SK-N-MC (cell line): ENCODE data around the gene KPNA5.

Source experiments
- DNase-seq: peaks from one replicate; pipeline ENCODE4 v3.0.0-alpha.2; 2011; ENCODE audit warnings: low read depth, low spot score
- H3K27ac ChIP-seq: fragments of 200-600 bp; sonication (generic); 2 replicates; pipeline ENCODE4 v1.5.1; 2016; ENCODE audit warnings: mixed run types
- H3K36me3 ChIP-seq: fragments of 200-600 bp; sonication (generic); 2 replicates; pipeline ENCODE4 v1.6.1; 2017; ENCODE audit warnings: antibody characterized with exemption, low read length, mixed read lengths; ENCODE audit not compliant: insufficient read depth
- H3K4me3 ChIP-seq: fragments of 200-600 bp; sonication (generic); 2 replicates; pipeline ENCODE4 v1.5.1; 2016
- H3K9ac ChIP-seq: fragments of 200-600 bp; sonication (generic); 2 replicates; pipeline ENCODE4 v1.8.0; 2017; ENCODE audit warnings: mixed run types, mixed read lengths; ENCODE audit not compliant: insufficient read length
- H3K9me3 ChIP-seq: fragments of 200-600 bp; sonication (generic); 2 replicates; pipeline ENCODE4 v1.6.1; 2017; ENCODE audit warnings: low read depth, mild to moderate bottlenecking, antibody characterized with exemption, low read length, moderate library complexity, mixed read lengths
- EZH2 ChIP-seq: fragments of 200-600 bp; sonication (generic); IDR thresholded peaks from one replicate; pipeline ENCODE4 v1.6.1; 2017; ENCODE audit warnings: antibody characterized with exemption
- FOXP2 ChIP-seq: optimal IDR thresholded peaks from 2 replicates; pipeline ENCODE3; 2011; ENCODE audit warnings: mild to moderate bottlenecking, moderate library complexity; ENCODE audit not compliant: insufficient read depth; ENCODE audit errors: extremely low read length, control extremely low read depth
- POLR2AphosphoS5 ChIP-seq: IDR thresholded peaks from 2 replicates; pipeline ENCODE4 v1.6.1; 2012; ENCODE audit warnings: mild to moderate bottlenecking, low read depth, low read length, borderline replicate concordance

The KPNA5 gene

GRCh38 chr6:116680880-116681672 lies at the start of gene KPNA5:
Gene KPNA5 (plus strand): TSS chr6:116681211. CDS start chr6:116681335, 124 bp downstream.
- DNase-seq: peak; percentile 53
- peak; percentile 100 for TF ChIP-seq POLR2AphosphoS5
- TF ChIP-seq FOXP2: no peak
- no peak for TF ChIP-seq EZH2
- H3K36me3 ChIP-seq: peaks cover 17% of the 10 kb centered on the region
- H3K9me3 ChIP-seq: no peaks in the 10 kb centered on the region
- peak within 1 kb of the TSS; percentile 96 for H3K4me3 ChIP-seq
- H3K27ac ChIP-seq: peak within 1 kb of the TSS; percentile 87
- H3K9ac ChIP-seq: peak within 1 kb of the TSS; percentile 88

GRCh38 chr6:116631379-116631990 lies 49.5 kb upstream of the KPNA5 start:
- DNase-seq: no peak
- H3K36me3 ChIP-seq: peaks cover 6% of the 10 kb centered on the region
- H3K4me3 ChIP-seq: no peak overlapping the region
- H3K9me3 ChIP-seq: no peaks in the 10 kb centered on the region
- no peak overlapping the region for H3K27ac ChIP-seq
- TF ChIP-seq EZH2 (no peak), POLR2AphosphoS5 (no peak), FOXP2 (no peak)
- H3K9ac ChIP-seq: no peak overlapping the region

- Histone ChIP-seq H3K36me3 (peaks cover 6% of the 10 kb centered on the region), H3K4me3 (no peak overlapping the region), H3K27ac (no peak overlapping the region), H3K9me3 (no peaks in the 10 kb centered on the region), H3K9ac (no peak overlapping the region)
- no peak for TF ChIP-seq FOXP2
- TF ChIP-seq EZH2: no peak
- no peak for TF ChIP-seq POLR2AphosphoS5
- DNase-seq: no peak
Observed at GRCh38 chr6:116633685-116634084, 47.3 kb upstream of the KPNA5 start.

- no peak for DNase-seq
- H3K27ac ChIP-seq: peak overlapping the region; percentile 37; the same call in 1 of the 2 replicates
- no peaks in the 10 kb centered on the region for H3K9me3 ChIP-seq
- no peak overlapping the region for H3K4me3 ChIP-seq
- peaks cover 21% of the 10 kb centered on the region for H3K36me3 ChIP-seq
- H3K9ac ChIP-seq: peak overlapping the region; percentile 39
- TF ChIP-seq EZH2 (no peak), FOXP2 (no peak), POLR2AphosphoS5 (no peak)
Observed at GRCh38 chr6:116648156-116648555, 32.9 kb upstream of the KPNA5 start.

- Histone ChIP-seq H3K9ac (no peak overlapping the region), H3K27ac (peak overlapping the region; percentile 14; the same call in 1 of the 2 replicates), H3K4me3 (no peak overlapping the region), H3K36me3 (peaks cover 23% of the 10 kb centered on the region), H3K9me3 (no peaks in the 10 kb centered on the region)
- DNase-seq: no peak
- TF ChIP-seq EZH2 (no peak), POLR2AphosphoS5 (no peak), FOXP2 (no peak)
Observed at GRCh38 chr6:116649129-116649528, 31.9 kb upstream of the KPNA5 start.

- H3K36me3 ChIP-seq: peaks cover 29% of the 10 kb centered on the region
- DNase-seq: no peak
- no peaks in the 10 kb centered on the region for H3K9me3 ChIP-seq
- TF ChIP-seq EZH2 (no peak), FOXP2 (no peak), POLR2AphosphoS5 (no peak)
- H3K27ac ChIP-seq: no peak overlapping the region
- no peak overlapping the region for H3K9ac ChIP-seq
- H3K4me3 ChIP-seq: no peak overlapping the region
Observed at GRCh38 chr6:116651916-116652315, 29.1 kb upstream of the KPNA5 start.

- TF ChIP-seq POLR2AphosphoS5: no peak
- TF ChIP-seq EZH2: no peak
- TF ChIP-seq FOXP2: no peak
- no peak for DNase-seq
- Histone ChIP-seq H3K36me3 (peaks cover 16% of the 10 kb centered on the region), H3K9ac (peak overlapping the region; percentile 19), H3K4me3 (no peak overlapping the region), H3K27ac (no peak overlapping the region), H3K9me3 (no peaks in the 10 kb centered on the region)
Observed at GRCh38 chr6:116661594-116661993, 19.4 kb upstream of the KPNA5 start.

GRCh38 chr6:116662202-116662601 lies 18.8 kb upstream of the KPNA5 start:
- Histone ChIP-seq H3K27ac (no peak overlapping the region), H3K9me3 (no peaks in the 10 kb centered on the region), H3K36me3 (peaks cover 11% of the 10 kb centered on the region), H3K4me3 (no peak overlapping the region), H3K9ac (no peak overlapping the region)
- TF ChIP-seq POLR2AphosphoS5: no peak
- TF ChIP-seq EZH2: no peak
- TF ChIP-seq FOXP2: no peak
- DNase-seq: no peak
